ENCODE results near the gene ATG4D.
A peak's percentile ranks its signal among the peaks of the same experiment; 100 is the strongest.

GRCh38 chr19:10505583-10506229 lies 38.0 kb upstream of the ATG4D start:
- TF ChIP-seq POLR2AphosphoS5 (IDR thresholded peaks at IDR 0.05) (no peak), CTCF (IDR thresholded peaks at IDR 0.05) (peak; percentile 77 to 89 (median 79))

Measured in transverse colon (tissue), 4 donors.